IPS-15b (cell line): Measurements from ENCODE around the gene RNASE4.
"Not testable (repeated sequence)": the region's sequence is repeated elsewhere in the genome, so short reads cannot be mapped to it uniquely, and the experiment has no call there.

Source experiments
- H3K27me3 ChIP-seq: one replicate; pipeline ENCODE4 v1.6.1; 2013; ENCODE audit warnings: low read length; ENCODE audit not compliant: control insufficient read depth, insufficient read depth
- H3K36me3 ChIP-seq: one replicate; pipeline ENCODE4 v1.6.1; 2013; ENCODE audit warnings: low read length; ENCODE audit not compliant: control insufficient read depth, insufficient read depth
- H3K4me1 ChIP-seq: one replicate; pipeline ENCODE4 v1.6.1; 2013; ENCODE audit warnings: mild to moderate bottlenecking, low read length; ENCODE audit not compliant: control insufficient read depth, insufficient read depth
- H3K4me3 ChIP-seq: one replicate; pipeline ENCODE4 v1.5.1; 2013; ENCODE audit warnings: low read depth, low read length
- H3K9ac ChIP-seq: one replicate; pipeline ENCODE4 v1.6.1; 2013; ENCODE audit warnings: low read depth, mild to moderate bottlenecking, low read length
- H3K9me3 ChIP-seq: one replicate; pipeline ENCODE4 v1.6.1; 2013; ENCODE audit warnings: mild to moderate bottlenecking, low read length; ENCODE audit not compliant: control insufficient read depth, insufficient read depth

The RNASE4 gene

GRCh38 chr14:20690848-20691640 is 6.7 kb downstream of the RNASE4 start:
- H3K9me3 ChIP-seq: no peaks in the 10 kb centered on the region
- no peaks in the 10 kb centered on the region for H3K36me3 ChIP-seq
- no peak overlapping the region for H3K9ac ChIP-seq
- no peaks in the 10 kb centered on the region for H3K4me1 ChIP-seq
- H3K4me3 ChIP-seq: no peak overlapping the region
- no peaks in the 10 kb centered on the region for H3K27me3 ChIP-seq

- Histone ChIP-seq H3K4me1 (no peaks in the 10 kb centered on the region), H3K27me3 (no peaks in the 10 kb centered on the region), H3K36me3 (no peaks in the 10 kb centered on the region), H3K4me3 (no peak overlapping the region), H3K9me3 (no peaks in the 10 kb centered on the region), H3K9ac (no peak overlapping the region)
These were observed 7.9 kb downstream of the RNASE4 start for GRCh38 chr14:20692116-20692751.

DNA sequence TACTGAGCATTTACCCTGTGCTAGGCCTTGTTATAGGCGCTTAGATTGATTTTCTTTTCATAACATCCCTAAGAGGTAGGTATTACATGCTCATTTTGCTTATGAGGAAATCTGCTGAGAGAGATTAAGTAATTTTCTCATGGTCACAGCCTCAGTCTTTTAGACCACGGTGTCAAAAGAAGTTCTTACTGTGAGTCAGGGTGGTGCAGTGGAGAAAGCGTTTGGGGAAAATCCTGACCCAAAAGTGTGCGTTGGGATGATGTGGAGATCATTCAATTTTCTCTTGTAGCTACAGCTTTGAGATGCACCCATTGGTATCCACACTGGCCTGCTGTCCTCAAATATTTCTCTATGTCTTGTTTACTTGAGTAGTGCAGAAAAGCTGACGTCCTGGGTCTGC is 12.4 kb downstream of the RNASE4 start:
- Histone ChIP-seq H3K27me3 (no peaks in the 10 kb centered on the region), H3K36me3 (no peaks in the 10 kb centered on the region), H3K4me3 (no peak overlapping the region)

DNA sequence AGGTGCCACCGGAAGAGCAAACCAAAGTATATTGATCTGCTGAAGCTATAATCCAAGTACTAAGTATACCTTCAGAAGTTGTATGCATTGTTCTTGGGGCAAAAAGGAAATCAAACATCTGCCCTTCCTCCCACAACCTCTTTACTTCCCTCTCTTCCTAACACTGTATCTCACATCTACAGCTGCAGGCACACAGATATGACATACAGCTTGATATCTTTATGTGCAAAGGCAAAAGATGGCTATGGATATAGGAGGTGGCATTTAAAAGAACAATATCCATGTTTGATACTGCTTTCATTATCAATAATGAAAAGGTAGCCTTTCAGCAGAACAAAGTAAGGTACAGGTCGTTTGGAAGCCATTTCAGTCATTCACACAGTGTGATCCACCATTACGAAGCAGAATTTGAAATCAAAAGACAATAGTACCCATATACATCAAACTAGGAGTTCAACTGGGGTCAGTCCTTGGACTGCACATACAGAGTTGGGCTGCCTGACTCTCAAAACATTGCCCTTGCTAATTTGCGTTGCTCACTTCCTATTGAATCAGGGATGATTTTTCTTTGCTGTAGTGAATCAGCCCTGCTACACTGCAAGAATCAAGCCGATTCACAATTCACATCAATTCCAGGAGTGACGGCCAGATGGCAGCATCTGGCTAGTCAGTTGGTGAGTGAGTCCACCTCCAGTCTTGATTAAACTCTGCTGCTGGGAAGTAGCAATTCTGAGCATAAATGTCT is 13.1 kb downstream of the RNASE4 start:
- Histone ChIP-seq H3K4me3 (no peak overlapping the region), H3K9ac (no peak overlapping the region), H3K4me1 (no peaks in the 10 kb centered on the region), H3K27me3 (no peaks in the 10 kb centered on the region), H3K9me3 (no peaks in the 10 kb centered on the region), H3K36me3 (no peaks in the 10 kb centered on the region)

More for the DNA sequence above, 12.4 kb downstream of the RNASE4 start:
- H3K4me1 ChIP-seq: no peaks in the 10 kb centered on the region
- H3K9ac ChIP-seq: no peak overlapping the region
- H3K9me3 ChIP-seq: no peaks in the 10 kb centered on the region

- Histone ChIP-seq H3K4me1 (no peaks in the 10 kb centered on the region), H3K9me3 (no peaks in the 10 kb centered on the region), H3K4me3 (no peak overlapping the region), H3K9ac (no peak overlapping the region), H3K36me3 (no peaks in the 10 kb centered on the region), H3K27me3 (no peaks in the 10 kb centered on the region)
These were observed 13.6 kb downstream of the RNASE4 start for GRCh38 chr14:20698018-20698329.

DNA sequence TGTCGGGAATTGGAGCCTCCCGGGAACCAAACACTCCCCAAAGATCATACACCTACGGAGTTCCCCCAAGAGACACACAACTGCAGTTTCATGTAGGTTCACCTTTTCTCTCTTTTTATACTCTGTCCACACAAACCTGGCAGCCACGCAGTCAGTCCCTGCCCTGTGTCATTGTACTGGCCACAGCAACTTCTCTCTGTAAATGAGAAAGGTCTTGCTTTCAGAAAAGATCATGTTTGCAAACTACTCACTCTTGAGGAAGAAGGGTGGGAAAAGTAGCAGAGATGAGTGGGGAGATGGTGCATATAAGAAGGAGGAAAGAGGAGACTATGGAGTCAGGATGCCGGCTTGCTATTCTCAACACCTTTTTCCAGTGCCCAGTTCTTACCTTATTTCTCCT is 14.6 kb downstream of the RNASE4 start:
- H3K4me1 ChIP-seq: no peaks in the 10 kb centered on the region
- no peaks in the 10 kb centered on the region for H3K9me3 ChIP-seq
- no peaks in the 10 kb centered on the region for H3K27me3 ChIP-seq
- H3K4me3 ChIP-seq: no peak overlapping the region
- no peaks in the 10 kb centered on the region for H3K36me3 ChIP-seq
- no peak overlapping the region for H3K9ac ChIP-seq

DNA sequence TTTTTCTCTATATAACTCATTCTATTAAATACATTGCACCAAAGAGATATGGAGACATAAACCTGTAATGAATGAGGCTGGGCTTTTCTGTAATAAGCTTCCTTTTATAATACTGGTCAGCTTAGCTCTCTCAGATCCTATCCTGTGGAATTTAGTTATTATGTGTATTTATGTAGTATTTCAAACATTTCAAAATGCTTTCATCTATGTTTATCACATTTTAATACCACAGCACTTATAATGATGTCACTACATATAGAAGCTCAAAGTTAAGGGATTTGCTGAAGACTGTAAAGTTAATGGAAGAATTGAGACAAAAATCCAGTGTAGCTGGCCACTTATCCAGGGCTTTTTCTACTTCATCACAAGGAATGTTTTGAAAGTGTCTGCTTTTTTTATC is 15.6 kb downstream of the RNASE4 start:
- no peaks in the 10 kb centered on the region for H3K27me3 ChIP-seq
- H3K4me3 ChIP-seq: no peak overlapping the region
- no peak overlapping the region for H3K9ac ChIP-seq
- H3K36me3 ChIP-seq: no peaks in the 10 kb centered on the region
- peaks cover 6% of the 10 kb centered on the region for H3K9me3 ChIP-seq
- H3K4me1 ChIP-seq: no peaks in the 10 kb centered on the region

- H3K9ac ChIP-seq, H3K4me1 ChIP-seq, H3K36me3 ChIP-seq, H3K9me3 ChIP-seq, H3K27me3 ChIP-seq, H3K4me3 ChIP-seq: not testable (repeated sequence)
These were observed 16.6 kb downstream of the RNASE4 start for GRCh38 chr14:20700965-20701364.

DNA sequence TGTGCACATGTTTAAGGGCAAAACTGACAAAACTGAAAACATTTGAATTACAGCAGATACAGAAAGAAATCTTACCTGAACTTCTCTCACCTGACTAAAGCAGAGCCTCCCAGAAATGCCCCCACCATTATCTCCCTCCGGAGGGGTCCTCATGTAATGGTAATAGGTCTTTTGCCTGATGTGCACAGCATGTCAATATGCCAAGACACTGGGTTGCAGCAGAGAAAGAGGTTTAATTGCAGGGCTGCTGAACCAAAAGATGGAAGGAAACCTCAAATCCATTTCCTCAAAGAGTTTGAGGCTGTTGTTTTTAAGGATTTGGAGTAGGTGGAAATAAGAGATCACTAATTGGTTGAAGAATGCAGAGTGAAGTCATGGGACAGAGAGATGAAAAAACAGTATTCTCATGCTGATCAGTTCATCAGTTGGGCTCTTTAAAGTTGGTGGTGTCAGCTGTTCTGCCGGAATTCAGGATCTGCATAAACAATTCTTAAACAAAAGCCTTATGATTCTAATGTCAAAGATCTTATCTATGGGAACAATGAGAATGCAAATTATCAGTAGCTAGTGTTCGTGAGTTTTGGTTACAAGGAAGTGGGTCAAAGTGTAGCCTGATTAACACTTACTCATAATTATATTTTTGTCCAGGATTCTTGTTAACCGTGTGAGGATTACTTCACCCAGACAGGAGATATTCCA is 22.4 kb downstream of the RNASE4 start:
- H3K36me3 ChIP-seq: no peaks in the 10 kb centered on the region
- H3K9ac ChIP-seq: peak overlapping the region; percentile 32

DNA sequence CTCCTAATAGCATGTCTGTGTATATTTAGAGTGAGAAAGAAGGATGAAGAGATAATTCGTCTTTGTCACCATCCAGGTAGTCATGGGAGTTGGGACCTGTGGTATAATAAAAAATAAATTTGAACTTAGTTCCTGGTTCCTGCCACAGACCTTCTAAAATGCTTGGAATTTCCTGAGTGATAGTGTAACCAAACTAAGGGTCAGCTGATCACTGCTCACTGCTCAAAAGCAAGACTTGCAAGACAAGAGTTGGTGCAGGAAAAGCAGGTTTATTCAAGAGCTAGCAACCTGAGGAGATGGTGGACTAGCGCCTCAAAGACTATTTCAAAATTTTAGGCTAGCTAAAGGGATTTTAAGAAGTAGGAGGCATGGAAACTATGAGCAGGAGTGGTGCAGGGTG is 23.3 kb downstream of the RNASE4 start:
- Histone ChIP-seq H3K4me3 (no peak overlapping the region), H3K36me3 (no peaks in the 10 kb centered on the region), H3K9ac (no peak overlapping the region), H3K27me3 (no peaks in the 10 kb centered on the region), H3K9me3 (peaks cover 8% of the 10 kb centered on the region), H3K4me1 (no peaks in the 10 kb centered on the region)

More for the DNA sequence above, 22.4 kb downstream of the RNASE4 start:
- Histone ChIP-seq H3K9me3 (peaks cover 8% of the 10 kb centered on the region), H3K27me3 (no peaks in the 10 kb centered on the region), H3K4me1 (no peaks in the 10 kb centered on the region), H3K4me3 (peak overlapping the region; percentile 31)

DNA sequence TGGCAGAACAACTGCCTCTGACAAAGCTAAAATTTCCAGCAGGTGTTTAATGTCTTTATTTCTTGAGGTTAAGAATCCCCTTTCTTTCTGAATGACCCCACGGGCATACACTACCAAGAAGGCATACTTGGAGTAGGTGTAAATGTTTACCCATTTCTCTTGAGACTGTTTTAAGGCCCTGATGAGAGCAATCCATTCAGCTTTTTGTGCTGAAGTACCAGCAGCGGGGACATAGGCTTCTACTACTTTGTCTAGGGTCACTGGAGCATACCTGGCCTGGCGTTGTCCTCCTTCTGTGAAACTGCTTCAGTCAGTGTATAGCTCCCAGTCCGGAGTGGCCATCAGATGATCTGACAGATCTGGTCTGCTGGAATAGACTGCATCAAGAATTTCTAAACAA is 26.9 kb downstream of the RNASE4 start:
- Histone ChIP-seq H3K9me3 (no peaks in the 10 kb centered on the region), H3K9ac (no peak overlapping the region), H3K4me1 (no peaks in the 10 kb centered on the region), H3K4me3 (no peak overlapping the region), H3K27me3 (no peaks in the 10 kb centered on the region), H3K36me3 (no peaks in the 10 kb centered on the region)
